ENCODE measurements around the gene TLDC2.
A peak's percentile ranks its signal among the peaks of the same experiment; 100 is the strongest.

Gene TLDC2

DNA sequence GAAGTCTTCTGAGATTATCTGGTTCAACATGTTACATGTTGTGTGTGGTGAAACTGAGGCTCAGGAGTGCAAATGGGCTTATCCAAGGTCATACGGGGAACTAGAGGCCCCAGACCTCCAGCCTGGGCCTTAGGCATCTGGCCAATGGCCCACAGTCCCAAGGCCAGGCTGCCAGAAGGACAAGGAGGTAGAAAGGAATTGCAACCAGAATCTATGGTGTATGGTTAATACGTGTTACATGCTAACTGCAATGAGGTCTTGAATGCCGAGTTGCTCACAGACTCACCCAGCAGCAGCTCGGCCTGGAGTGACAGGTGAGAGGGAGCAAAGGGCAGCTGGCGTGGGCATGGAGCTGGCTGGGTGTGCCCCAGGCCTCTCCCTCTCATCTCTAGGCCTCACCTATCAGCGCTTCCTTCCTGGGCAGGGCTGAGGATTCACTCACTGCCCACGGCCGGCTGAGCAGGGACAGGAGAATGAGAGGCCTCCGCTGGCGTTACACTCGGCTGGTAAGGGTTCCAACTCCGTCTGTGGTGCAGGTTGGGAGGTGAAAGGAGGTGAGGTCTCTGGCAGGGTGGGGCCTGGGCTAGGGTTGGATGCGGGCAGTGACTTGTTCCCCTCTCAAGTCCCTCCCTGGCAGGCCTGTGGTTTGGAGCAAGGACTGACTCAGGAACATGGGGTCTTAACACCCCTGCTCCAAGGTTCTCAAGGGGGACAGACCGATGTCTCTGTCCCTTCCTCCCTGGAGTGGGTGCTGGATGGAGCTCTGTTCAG lies at the start of gene TLDC2:
TLDC2 (plus strand) TSS at position 437 of the 771 bp plus-strand sequence; CDS start at position 474, 37 bp downstream.
- Histone ChIP-seq H3K9ac (peak within 1 kb of the TSS; percentile 73), H3K36me3 (no peaks in the 10 kb centered on the region), H4K20me1 (no peaks in the 10 kb centered on the region), H3K4me2 (peak within 1 kb of the TSS; percentile 84), H3K27me3 (no peaks in the 10 kb centered on the region), H3K9me3 (no peaks in the 10 kb centered on the region), H3K4me1 (peaks cover 64% of the 10 kb centered on the region), H3K4me3 (no peak within 1 kb of the TSS), H3K27ac (peak within 1 kb of the TSS; percentile 80)
- TF ChIP-seq Cebpa-rat (IDR thresholded peaks at IDR 0.05), result no peak

GRCh38 chr20:36826554-36827244 lies 49.2 kb upstream of the TLDC2 start:
- Histone ChIP-seq H3K4me1 (peaks cover 6% of the 10 kb centered on the region; the same call in 1 of the 2 replicates), H3K9ac (no peak overlapping the region), H3K36me3 (peaks cover 98% of the 10 kb centered on the region), H3K9me3 (no peaks in the 10 kb centered on the region), H3K4me2 (no peak overlapping the region), H3K4me3 (no peak overlapping the region), H3K27ac (no peak overlapping the region), H3K27me3 (no peaks in the 10 kb centered on the region), H4K20me1 (peaks cover 26% of the 10 kb centered on the region)
- no peak for TF ChIP-seq Cebpa-rat (IDR thresholded peaks at IDR 0.05)

DNA sequence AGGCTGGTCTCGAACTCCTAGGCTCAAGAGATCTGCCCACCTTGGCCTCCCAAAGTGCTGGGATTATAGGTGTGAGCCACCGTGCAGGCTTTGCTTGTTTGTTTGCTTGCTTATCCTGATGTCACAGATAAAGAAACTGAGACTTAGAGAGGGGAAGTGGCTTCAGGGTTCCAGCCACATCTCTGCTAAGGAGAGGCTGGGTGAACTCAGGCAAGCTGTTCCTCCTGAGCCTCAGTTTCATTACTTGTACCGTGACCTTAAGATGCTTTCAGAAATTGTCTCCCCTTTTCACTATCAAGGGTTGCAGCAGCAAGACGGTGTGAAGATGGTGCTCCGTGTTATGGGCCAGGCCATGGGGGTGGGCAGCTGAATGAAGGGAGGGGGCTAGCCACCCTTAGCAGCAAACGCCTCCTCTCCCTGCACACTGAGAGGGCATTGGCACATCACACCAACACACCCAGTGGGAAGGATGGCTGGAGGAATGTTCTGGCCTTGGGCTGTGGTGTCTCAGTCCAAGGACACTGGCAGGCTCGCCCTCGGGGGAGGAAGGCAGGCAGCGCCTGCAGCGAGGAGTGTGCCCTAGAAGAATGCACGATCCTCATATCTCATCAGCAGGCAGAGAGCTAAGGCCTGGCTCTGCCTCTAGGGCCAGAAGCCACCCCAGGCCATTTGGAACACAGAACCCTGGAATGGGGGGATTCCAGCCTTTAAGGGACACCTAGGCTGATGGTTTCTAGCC lies 48.2 kb upstream of the TLDC2 start:
- TF ChIP-seq Cebpa-rat (IDR thresholded peaks at IDR 0.05), result no peak
- H3K27ac ChIP-seq, result no peak overlapping the region
- no peaks in the 10 kb centered on the region for H3K9me3 ChIP-seq
- no peak overlapping the region for H3K4me2 ChIP-seq
- H3K27me3 ChIP-seq, result no peaks in the 10 kb centered on the region
- peaks cover 16% of the 10 kb centered on the region for H3K4me1 ChIP-seq
- H3K36me3 ChIP-seq, result peaks cover 98% of the 10 kb centered on the region
- no peak overlapping the region for H3K9ac ChIP-seq
- H3K4me3 ChIP-seq, result no peak overlapping the region
- peaks cover 18% of the 10 kb centered on the region for H4K20me1 ChIP-seq

GRCh38 chr20:36830791-36831691 lies 44.9 kb upstream of the TLDC2 start:
- H3K9me3 ChIP-seq, result no peaks in the 10 kb centered on the region
- H3K27ac ChIP-seq, result peak overlapping the region; percentile 58
- TF ChIP-seq Cebpa-rat (IDR thresholded peaks at IDR 0.05), result no peak
- no peak overlapping the region for H3K4me3 ChIP-seq
- peaks cover 46% of the 10 kb centered on the region for H3K4me1 ChIP-seq
- no peak overlapping the region for H3K4me2 ChIP-seq
- H4K20me1 ChIP-seq, result peaks cover 11% of the 10 kb centered on the region; the same call in 1 of the 2 replicates
- no peaks in the 10 kb centered on the region for H3K27me3 ChIP-seq
- H3K36me3 ChIP-seq, result peaks cover 66% of the 10 kb centered on the region
- H3K9ac ChIP-seq, result 0 out of 2 replicates have a peak overlapping the region, but pooled peaks have one; percentile 34

GRCh38 chr20:36832791-36833190 lies 43.1 kb upstream of the TLDC2 start:
- TF ChIP-seq Cebpa-rat (IDR thresholded peaks at IDR 0.05), result no peak
- H4K20me1 ChIP-seq, result peaks cover 8% of the 10 kb centered on the region; the same call in 1 of the 2 replicates
- no peaks in the 10 kb centered on the region for H3K9me3 ChIP-seq
- H3K36me3 ChIP-seq, result peaks cover 52% of the 10 kb centered on the region
- H3K27ac ChIP-seq, result peak overlapping the region; percentile 93
- peak overlapping the region; percentile 88 for H3K4me2 ChIP-seq
- H3K9ac ChIP-seq, result peak overlapping the region; percentile 83
- H3K27me3 ChIP-seq, result no peaks in the 10 kb centered on the region
- H3K4me1 ChIP-seq, result peaks cover 63% of the 10 kb centered on the region
- H3K4me3 ChIP-seq, result no peak overlapping the region

GRCh38 chr20:36833275-36834020 lies 42.5 kb upstream of the TLDC2 start:
- Histone ChIP-seq H3K9ac (peak overlapping the region; percentile 83), H3K27me3 (no peaks in the 10 kb centered on the region), H3K27ac (peak overlapping the region; percentile 93), H3K9me3 (no peaks in the 10 kb centered on the region), H3K36me3 (peaks cover 52% of the 10 kb centered on the region), H3K4me2 (peak overlapping the region; percentile 88), H4K20me1 (peaks cover 2% of the 10 kb centered on the region; the same call in 1 of the 2 replicates), H3K4me1 (peaks cover 70% of the 10 kb centered on the region), H3K4me3 (peak overlapping the region; percentile 36; the same call in 1 of the 2 replicates)
- no peak for TF ChIP-seq Cebpa-rat (IDR thresholded peaks at IDR 0.05)

GRCh38 chr20:36835025-36835424 lies 40.9 kb upstream of the TLDC2 start:
- Histone ChIP-seq H3K36me3 (peaks cover 50% of the 10 kb centered on the region), H3K9me3 (no peaks in the 10 kb centered on the region), H3K27ac (peak overlapping the region; percentile 93), H3K27me3 (no peaks in the 10 kb centered on the region), H3K4me1 (peaks cover 85% of the 10 kb centered on the region), H3K9ac (peak overlapping the region; percentile 83; the same call in 1 of the 2 replicates), H3K4me3 (peak overlapping the region; percentile 32; the same call in 1 of the 2 replicates), H4K20me1 (no peaks in the 10 kb centered on the region), H3K4me2 (peak overlapping the region; percentile 88)
- no peak for TF ChIP-seq Cebpa-rat (IDR thresholded peaks at IDR 0.05)

GRCh38 chr20:36835453-36836198 lies 40.3 kb upstream of the TLDC2 start:
- TF ChIP-seq Cebpa-rat (IDR thresholded peaks at IDR 0.05), result no peak
- Histone ChIP-seq H3K4me1 (peaks cover 91% of the 10 kb centered on the region), H4K20me1 (no peaks in the 10 kb centered on the region), H3K36me3 (peaks cover 44% of the 10 kb centered on the region), H3K9ac (peak overlapping the region; percentile 83; the same call in 1 of the 2 replicates), H3K4me3 (peak overlapping the region; percentile 32; the same call in 1 of the 2 replicates), H3K4me2 (peak overlapping the region; percentile 88), H3K9me3 (no peaks in the 10 kb centered on the region), H3K27ac (peak overlapping the region; percentile 93), H3K27me3 (no peaks in the 10 kb centered on the region)
